ENCODE data around the gene CATSPER3. TPM values are rescaled to one million over a fixed set of nuclear protein-coding genes. Genes with fewer than 3 reads are reported as not detected.
"Not testable (repeated sequence)": the region's sequence is repeated elsewhere in the genome, so short reads cannot be mapped to it uniquely, and the experiment has no call there.

The CATSPER3 gene
- total RNA-seq, 2 experiments from 2014 or later = 0.32 TPM; not detected in 1

DNA sequence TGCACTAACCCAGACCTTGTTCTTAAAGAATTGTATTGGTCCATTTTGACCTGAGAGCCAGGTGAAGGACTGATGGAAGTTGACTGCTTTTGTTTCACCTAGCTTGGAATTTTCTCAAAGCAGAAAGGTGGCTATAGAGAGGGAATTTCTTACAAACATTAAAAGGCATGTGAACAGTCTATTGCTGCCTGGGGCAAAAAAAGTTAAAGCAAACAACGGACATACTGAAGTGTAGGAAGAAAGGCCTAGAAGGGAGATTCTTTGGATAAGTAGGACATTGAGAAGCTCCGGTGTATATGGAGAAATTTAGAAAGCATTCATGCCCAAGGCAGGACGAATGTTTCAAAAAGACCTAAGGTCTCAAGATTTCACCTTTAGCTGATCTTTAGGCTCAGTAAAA, 11.7 kb downstream of the CATSPER3 start:
- Mint-ChIP-seq H3K4me3 (no peak overlapping the region), H3K27ac (no peak overlapping the region), H3K27me3 (ENCODE audit: low read depth) (no peaks in the 10 kb centered on the region), H3K36me3 (ENCODE audit: low read depth) (peaks cover 21% of the 10 kb centered on the region), H3K9me3 (peaks cover 49% of the 10 kb centered on the region), H3K4me1 (ENCODE audit: low read depth) (no peaks in the 10 kb centered on the region)
- DNase-seq = no peak
- intact Hi-C loops (cut with micrococcal nuclease) = no loop called here
- CTCF ChIA-PET = interaction anchor here (1.4 kb wide), 1 partner anchor 214 kb away, joined by 4 read pairs; no protein-coding TSS in a partner anchor

DNA sequence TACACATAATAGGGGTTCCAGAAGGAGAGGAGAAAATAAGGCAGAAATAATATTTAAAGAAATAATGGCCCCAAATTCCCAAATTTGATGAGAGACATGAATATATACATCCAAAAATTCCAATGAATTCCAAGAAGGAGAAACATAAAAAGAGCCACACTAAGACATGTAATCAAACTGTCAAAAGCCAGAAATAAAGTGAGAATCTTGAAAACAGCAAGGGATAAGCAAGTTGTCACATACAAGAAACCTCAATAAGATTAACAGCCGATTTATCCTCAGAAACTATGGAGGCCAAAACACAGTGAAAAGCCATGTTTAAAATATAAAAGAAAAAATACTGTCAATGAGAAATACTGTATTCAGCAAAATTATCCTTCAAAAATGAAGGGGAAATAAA, 14.5 kb downstream of the CATSPER3 start:
- Mint-ChIP-seq H3K4me1 (ENCODE audit: low read depth) (no peaks in the 10 kb centered on the region), H3K27ac (no peak overlapping the region), H3K9me3 (peaks cover 35% of the 10 kb centered on the region), H3K27me3 (ENCODE audit: low read depth) (no peaks in the 10 kb centered on the region), H3K4me3 (no peak overlapping the region), H3K36me3 (ENCODE audit: low read depth) (peaks cover 14% of the 10 kb centered on the region)
- intact Hi-C loops (cut with micrococcal nuclease) = no loop called here
- CTCF ChIA-PET = no interaction called here
- DNase-seq = no peak

DNA sequence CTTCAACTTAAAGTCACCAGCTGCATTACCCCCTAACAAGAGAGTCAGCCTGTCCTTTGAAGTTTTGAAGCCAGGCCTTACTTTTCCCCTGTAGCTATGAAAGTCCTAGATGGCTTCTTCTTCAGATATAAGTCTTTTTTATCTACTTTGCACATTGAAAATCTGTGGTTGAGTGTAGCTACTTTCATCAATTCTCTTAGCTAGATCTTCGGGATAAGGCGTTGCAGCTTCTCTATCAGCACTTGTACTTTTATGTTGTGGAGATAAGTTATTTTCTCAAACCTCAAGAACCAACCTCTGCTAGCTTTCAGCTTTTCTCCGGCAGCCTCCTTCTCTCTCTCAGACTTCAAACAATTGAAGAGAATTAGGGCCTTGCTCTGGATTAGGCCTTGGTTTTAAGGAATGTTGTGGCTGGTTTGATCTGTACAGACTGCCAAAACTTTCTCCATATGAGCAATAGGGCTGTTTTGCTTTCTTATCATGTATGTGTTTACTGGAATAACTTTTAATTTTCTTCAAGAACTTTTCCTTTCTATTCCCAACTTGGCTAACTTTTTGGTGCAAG, 21.6 kb downstream of the CATSPER3 start:
- CTCF ChIA-PET = no interaction called here
- Mint-ChIP-seq H3K9me3 (no peaks in the 10 kb centered on the region), H3K27ac (no peak overlapping the region), H3K27me3 (ENCODE audit: low read depth) (no peaks in the 10 kb centered on the region), H3K4me3 (no peak overlapping the region), H3K36me3 (ENCODE audit: low read depth) (no peaks in the 10 kb centered on the region), H3K4me1 (ENCODE audit: low read depth) (peaks cover 7% of the 10 kb centered on the region)
- no peak for DNase-seq
- intact Hi-C loops (cut with micrococcal nuclease) = no loop called here

DNA sequence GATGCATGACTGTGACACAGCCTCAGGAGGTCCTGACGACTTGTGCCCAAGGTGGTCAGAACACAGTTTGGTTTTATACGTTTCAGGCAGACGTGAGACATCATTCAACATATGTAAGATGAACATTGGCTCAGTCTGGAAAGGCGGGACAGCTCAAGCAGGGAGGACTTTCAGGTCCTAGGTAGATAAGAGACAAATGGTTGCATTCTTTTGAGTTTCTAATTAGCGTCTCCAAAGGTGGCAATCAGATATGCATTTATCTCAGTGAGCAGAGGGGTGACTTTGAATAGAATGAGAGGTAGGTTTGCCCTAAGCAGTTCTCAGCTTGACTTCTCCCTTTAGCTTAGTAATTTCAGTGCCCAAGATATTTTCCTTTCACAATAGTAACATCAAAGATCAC, 22.5 kb downstream of the CATSPER3 start:
- H3K27me3 Mint-ChIP-seq (ENCODE audit: low read depth); H3K36me3 Mint-ChIP-seq (ENCODE audit: low read depth); H3K4me3 Mint-ChIP-seq; H3K4me1 Mint-ChIP-seq (ENCODE audit: low read depth); intact Hi-C loops (cut with micrococcal nuclease); H3K9me3 Mint-ChIP-seq; H3K27ac Mint-ChIP-seq; CTCF ChIA-PET; DNase-seq: not testable (repeated sequence)

DNA sequence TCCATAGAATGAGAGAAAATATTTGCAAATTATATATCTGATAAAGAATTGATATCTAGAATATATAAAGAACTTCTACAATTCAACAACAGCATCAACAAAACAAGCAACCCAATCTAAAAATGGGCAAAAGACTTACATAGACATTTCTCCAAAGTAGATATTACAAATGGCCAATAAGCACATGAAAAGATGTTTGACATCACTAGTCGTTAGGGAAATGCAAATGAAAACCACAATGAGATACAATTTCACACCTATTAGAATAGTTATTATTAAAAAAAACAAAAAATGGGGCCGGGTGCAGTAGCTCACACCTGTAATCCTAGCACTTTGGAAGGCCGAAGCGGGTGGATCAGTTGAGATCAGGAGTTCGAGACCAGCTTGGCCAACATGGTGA, 24.4 kb downstream of the CATSPER3 start:
- CTCF ChIA-PET = no interaction called here
- Mint-ChIP-seq H3K36me3 (ENCODE audit: low read depth) (no peaks in the 10 kb centered on the region), H3K27me3 (ENCODE audit: low read depth) (no peaks in the 10 kb centered on the region), H3K4me3 (no peak overlapping the region), H3K27ac (no peak overlapping the region), H3K4me1 (ENCODE audit: low read depth) (peaks cover 7% of the 10 kb centered on the region), H3K9me3 (no peaks in the 10 kb centered on the region)
- intact Hi-C loops (cut with micrococcal nuclease) = no loop called here
- no peak for DNase-seq

DNA sequence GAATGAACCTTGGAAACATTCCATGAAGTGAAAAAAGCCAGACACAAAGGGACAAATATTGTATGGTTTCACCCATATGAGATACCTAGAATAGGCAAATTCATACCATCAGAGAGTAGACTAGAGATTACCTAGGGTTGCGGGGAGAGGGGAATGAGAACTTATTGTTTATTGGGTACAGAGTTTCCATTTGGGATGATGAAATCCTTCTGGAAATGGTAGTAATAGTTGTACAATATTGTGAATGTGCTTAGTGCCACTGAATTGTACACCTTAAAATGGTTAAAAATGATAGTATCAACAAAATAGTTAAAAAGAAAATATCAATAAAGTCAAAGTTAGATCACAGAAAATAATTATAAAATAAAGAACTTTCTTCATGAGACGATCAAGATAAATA, 25.5 kb downstream of the CATSPER3 start:
- Mint-ChIP-seq H3K27ac (no peak overlapping the region), H3K4me1 (ENCODE audit: low read depth) (peaks cover 7% of the 10 kb centered on the region), H3K4me3 (no peak overlapping the region), H3K9me3 (no peaks in the 10 kb centered on the region), H3K36me3 (ENCODE audit: low read depth) (no peaks in the 10 kb centered on the region), H3K27me3 (ENCODE audit: low read depth) (no peaks in the 10 kb centered on the region)
- DNase-seq = no peak
- intact Hi-C loops (cut with micrococcal nuclease) = no loop called here
- CTCF ChIA-PET = no interaction called here

DNA sequence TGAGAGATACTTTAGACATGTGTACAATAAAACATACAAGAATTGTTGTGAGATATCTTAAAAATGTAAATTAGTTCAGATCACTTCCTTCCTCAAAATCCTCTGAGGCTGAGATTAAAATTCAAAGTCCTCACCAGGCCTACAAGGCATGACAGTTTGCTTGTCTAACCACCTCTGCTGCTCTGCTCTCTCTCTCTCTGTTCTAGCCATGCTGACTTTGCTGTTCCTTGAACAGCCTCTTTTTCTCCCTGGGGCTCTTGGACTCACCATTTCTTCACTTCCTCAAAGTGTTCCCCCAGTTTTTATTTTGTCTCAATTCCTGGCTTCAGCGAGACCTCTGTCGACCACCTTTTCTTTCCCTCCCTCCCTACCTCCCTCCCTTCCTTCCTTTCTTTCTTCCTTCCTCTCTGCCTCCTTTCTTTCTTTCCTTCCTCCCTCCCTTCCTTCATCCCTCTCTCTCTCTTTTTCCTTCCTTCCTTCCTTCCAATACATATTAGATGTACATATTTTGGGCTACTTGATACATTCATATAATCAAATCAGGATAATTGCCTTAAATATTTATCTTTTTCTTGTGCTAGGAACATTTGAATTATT, 27.0 kb downstream of the CATSPER3 start:
- CTCF ChIA-PET = no interaction called here
- Mint-ChIP-seq H3K27ac (no peak overlapping the region), H3K4me3 (no peak overlapping the region), H3K27me3 (ENCODE audit: low read depth) (no peaks in the 10 kb centered on the region), H3K9me3 (no peaks in the 10 kb centered on the region), H3K36me3 (ENCODE audit: low read depth) (peaks cover 4% of the 10 kb centered on the region), H3K4me1 (ENCODE audit: low read depth) (no peaks in the 10 kb centered on the region)
- intact Hi-C loops (cut with micrococcal nuclease) = no loop called here
- DNase-seq = no peak

DNA sequence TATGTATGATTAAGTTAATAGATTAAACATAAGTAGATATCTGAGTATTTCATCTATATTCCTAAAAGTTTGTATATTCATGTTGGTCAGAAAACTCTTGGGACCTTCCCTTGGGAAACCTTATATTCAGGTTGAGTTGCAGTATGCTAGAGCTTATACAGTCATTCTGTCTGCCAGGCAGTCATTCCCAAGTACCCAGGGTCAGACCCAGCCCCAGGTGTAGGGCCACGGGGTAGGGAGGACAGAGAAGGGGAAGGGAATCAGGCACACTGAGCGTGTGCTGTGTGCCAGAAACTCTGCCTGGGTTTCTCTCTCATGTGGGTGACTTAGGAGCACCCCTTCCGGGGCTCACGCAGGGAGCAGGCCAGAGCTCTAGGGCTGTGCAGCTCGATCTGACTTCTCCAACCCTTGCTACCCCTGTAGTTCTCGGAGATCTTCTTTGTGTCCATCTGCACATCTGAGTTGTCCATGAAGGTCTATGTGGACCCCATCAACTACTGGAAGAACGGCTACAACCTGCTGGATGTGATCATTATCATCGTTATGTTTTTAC, 28.2 kb downstream of the CATSPER3 start:
- DNase-seq = no peak
- Mint-ChIP-seq H3K4me3 (no peak overlapping the region), H3K27ac (no peak overlapping the region), H3K36me3 (ENCODE audit: low read depth) (peaks cover 4% of the 10 kb centered on the region), H3K27me3 (ENCODE audit: low read depth) (no peaks in the 10 kb centered on the region), H3K9me3 (no peaks in the 10 kb centered on the region), H3K4me1 (ENCODE audit: low read depth) (no peaks in the 10 kb centered on the region)
- intact Hi-C loops (cut with micrococcal nuclease) = no loop called here
- CTCF ChIA-PET = no interaction called here

DNA sequence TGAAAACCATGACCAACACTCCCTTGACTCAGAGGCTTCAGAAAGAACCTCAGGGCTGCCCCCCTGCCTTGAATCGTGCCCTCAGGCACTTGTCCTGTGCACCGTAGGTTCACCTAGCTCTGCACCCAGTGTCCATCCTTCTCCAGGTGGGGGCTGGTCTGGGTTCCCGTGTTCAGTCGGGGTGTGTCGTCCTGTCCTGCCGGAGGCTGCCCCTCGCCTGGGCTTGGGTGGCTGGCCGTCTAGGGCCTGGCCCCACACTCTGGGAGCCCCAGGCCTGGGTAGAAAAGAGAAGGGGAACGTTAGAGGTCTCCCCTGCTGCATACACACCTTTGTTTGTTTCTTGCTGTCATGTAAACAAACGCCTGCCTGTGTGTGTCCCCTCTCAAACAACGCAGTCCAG, 29.3 kb downstream of the CATSPER3 start:
- Mint-ChIP-seq H3K27me3 (ENCODE audit: low read depth) (no peaks in the 10 kb centered on the region), H3K9me3 (no peaks in the 10 kb centered on the region), H3K4me3 (no peak overlapping the region), H3K36me3 (ENCODE audit: low read depth) (peaks cover 5% of the 10 kb centered on the region), H3K4me1 (ENCODE audit: low read depth) (no peaks in the 10 kb centered on the region), H3K27ac (no peak overlapping the region)
- no peak for DNase-seq
- intact Hi-C loops (cut with micrococcal nuclease) = no loop called here
- CTCF ChIA-PET = no interaction called here

DNA sequence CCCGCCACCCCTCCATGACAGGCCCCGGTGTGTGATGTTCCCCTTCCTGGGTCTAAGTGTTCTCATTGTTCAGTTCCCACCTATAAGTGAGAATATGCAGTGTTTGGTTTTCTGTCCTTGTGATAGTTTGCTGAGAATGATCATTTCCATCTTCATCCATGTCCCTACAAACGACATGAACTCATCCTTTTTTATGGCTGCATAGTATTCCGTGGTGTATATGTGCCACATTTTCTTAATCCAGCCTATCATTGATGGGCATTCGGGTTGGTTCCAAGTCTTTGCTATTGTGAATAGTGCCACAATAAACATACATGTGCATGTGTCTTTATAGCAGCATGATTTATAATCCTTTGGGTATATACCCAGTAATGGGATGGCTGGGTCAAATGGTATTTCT, 30.4 kb downstream of the CATSPER3 start:
- H3K36me3 Mint-ChIP-seq (ENCODE audit: low read depth); H3K4me3 Mint-ChIP-seq; H3K9me3 Mint-ChIP-seq; DNase-seq; CTCF ChIA-PET; H3K27ac Mint-ChIP-seq; H3K27me3 Mint-ChIP-seq (ENCODE audit: low read depth); H3K4me1 Mint-ChIP-seq (ENCODE audit: low read depth); intact Hi-C loops (cut with micrococcal nuclease): not testable (repeated sequence)

DNA sequence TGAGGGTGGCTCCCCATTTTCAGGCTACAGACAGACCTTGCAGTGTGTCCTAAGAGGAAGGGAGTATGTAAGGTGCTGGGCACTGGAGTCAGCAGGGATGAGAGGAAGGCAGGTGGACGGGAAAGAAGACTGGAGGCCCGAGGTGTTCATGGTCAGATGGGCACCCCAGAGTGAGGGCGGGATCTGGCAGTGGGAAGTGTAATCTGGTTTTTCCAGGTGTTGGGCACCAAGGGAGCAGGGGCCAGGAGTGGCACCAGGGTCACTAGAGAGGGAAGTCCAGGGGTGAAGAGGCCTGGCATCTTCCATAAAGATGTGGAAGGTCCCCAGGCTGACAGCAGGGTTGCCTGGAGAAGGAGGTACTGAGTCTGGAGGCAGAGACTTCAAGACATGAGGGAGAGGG, 36.7 kb downstream of the CATSPER3 start:
- H3K9me3 Mint-ChIP-seq = no peaks in the 10 kb centered on the region
- intact Hi-C loops (cut with micrococcal nuclease) = no loop called here
- H3K36me3 Mint-ChIP-seq (ENCODE audit: low read depth) = peaks cover 3% of the 10 kb centered on the region
- DNase-seq = no peak
- no peaks in the 10 kb centered on the region for H3K4me1 Mint-ChIP-seq (ENCODE audit: low read depth)
- CTCF ChIA-PET = no interaction called here
- H3K27ac Mint-ChIP-seq = no peak overlapping the region
- no peaks in the 10 kb centered on the region for H3K27me3 Mint-ChIP-seq (ENCODE audit: low read depth)
- H3K4me3 Mint-ChIP-seq = no peak overlapping the region

DNA sequence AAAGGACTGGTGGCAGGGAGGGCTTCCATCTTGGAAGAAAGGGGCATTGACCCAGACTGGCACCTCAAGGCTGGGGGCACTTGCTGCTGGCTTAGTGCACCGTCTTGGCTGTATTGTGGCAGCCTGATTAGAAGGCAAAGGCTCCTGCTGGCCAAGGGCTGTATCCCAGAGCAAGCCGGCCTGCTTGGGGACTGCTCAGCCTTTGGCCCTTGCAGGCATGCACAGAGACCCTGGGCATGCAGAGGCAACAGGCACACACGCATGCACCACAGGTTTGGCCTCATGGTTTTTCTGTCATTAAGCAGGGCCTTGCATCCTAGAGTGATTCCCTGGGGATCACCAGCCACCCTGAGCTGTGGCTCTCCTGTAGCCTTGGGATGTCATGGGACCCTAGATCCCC, 37.4 kb downstream of the CATSPER3 start:
- Mint-ChIP-seq H3K36me3 (ENCODE audit: low read depth) (peaks cover 1% of the 10 kb centered on the region), H3K4me1 (ENCODE audit: low read depth) (no peaks in the 10 kb centered on the region), H3K9me3 (no peaks in the 10 kb centered on the region), H3K27me3 (ENCODE audit: low read depth) (no peaks in the 10 kb centered on the region), H3K27ac (no peak overlapping the region), H3K4me3 (no peak overlapping the region)
- no peak for DNase-seq
- intact Hi-C loops (cut with micrococcal nuclease) = no loop called here
- CTCF ChIA-PET = interaction anchor here (0.6 kb wide), 1 partner anchor 188 kb away, joined by 3 read pairs; no protein-coding TSS in a partner anchor

DNA sequence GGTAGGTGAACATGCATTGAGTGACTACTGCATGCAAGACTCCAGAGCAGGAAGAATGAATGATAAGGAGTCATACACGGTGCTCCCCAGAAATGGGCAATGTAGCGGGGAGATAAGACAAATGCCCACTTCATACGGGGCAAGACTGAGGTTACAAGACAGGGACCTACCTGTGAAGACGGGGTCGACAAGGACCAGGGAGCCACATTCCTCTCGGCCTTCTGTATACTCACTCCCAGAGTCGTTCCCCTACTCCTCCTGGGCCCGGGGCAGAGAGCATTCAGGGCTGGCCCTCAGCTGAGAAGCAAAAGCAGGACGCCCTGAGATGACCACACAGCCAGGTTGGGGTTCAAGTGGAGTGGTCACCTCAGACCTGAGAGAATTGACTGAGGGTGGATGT, 39.6 kb downstream of the CATSPER3 start:
- H3K27me3 Mint-ChIP-seq (ENCODE audit: low read depth) = no peaks in the 10 kb centered on the region
- intact Hi-C loops (cut with micrococcal nuclease) = no loop called here
- DNase-seq = no peak
- H3K27ac Mint-ChIP-seq = no peak overlapping the region
- H3K4me3 Mint-ChIP-seq = no peak overlapping the region
- CTCF ChIA-PET = no interaction called here
- H3K4me1 Mint-ChIP-seq (ENCODE audit: low read depth) = no peaks in the 10 kb centered on the region
- no peaks in the 10 kb centered on the region for H3K9me3 Mint-ChIP-seq
- no peaks in the 10 kb centered on the region for H3K36me3 Mint-ChIP-seq (ENCODE audit: low read depth)
